ENCODE data around the gene ATP5MC3.
A peak's percentile ranks its signal among the peaks of the same experiment; 100 is the strongest.

Gene ATP5MC3

DNA sequence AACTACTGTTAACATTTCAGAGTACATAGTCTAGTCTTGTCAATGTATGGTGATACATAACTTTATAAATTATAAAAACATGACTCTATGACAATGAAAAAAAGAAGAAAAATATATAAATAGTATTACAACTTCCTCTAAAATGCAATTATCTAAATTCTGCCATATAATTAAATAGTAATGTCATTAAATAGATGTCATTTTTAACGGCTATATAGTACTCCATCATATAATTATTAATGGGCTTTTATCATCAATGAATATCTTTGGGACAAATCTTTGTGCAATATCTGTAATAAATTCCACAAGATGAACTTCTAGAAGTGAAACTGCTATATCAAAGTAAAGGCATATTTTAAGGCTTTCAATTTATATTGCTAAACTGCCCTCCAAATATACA lies 38.3 kb downstream of the ATP5MC3 start:
- H3K4me1 Mint-ChIP-seq, result peaks cover 13% of the 10 kb centered on the region
- H3K9me3 Mint-ChIP-seq, result no peaks in the 10 kb centered on the region
- H3K36me3 Mint-ChIP-seq (ENCODE audit: low read depth), result peaks cover 52% of the 10 kb centered on the region
- H3K27ac Mint-ChIP-seq, result no peak overlapping the region
- TF ChIP-seq, protein P1, sequence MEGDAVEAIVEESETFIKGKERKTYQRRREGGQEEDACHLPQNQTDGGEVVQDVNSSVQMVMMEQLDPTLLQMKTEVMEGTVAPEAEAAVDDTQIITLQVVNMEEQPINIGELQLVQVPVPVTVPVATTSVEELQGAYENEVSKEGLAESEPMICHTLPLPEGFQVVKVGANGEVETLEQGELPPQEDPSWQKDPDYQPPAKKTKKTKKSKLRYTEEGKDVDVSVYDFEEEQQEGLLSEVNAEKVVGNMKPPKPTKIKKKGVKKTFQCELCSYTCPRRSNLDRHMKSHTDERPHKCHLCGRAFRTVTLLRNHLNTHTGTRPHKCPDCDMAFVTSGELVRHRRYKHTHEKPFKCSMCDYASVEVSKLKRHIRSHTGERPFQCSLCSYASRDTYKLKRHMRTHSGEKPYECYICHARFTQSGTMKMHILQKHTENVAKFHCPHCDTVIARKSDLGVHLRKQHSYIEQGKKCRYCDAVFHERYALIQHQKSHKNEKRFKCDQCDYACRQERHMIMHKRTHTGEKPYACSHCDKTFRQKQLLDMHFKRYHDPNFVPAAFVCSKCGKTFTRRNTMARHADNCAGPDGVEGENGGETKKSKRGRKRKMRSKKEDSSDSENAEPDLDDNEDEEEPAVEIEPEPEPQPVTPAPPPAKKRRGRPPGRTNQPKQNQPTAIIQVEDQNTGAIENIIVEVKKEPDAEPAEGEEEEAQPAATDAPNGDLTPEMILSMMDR (IDR thresholded peaks at IDR 0.05; ENCODE audit: unreplicated experiment in 3 of 3), result no peak
- H3K4me3 Mint-ChIP-seq, result no peak overlapping the region
- no peaks in the 10 kb centered on the region for H3K27me3 Mint-ChIP-seq (ENCODE audit: low read depth)

DNA sequence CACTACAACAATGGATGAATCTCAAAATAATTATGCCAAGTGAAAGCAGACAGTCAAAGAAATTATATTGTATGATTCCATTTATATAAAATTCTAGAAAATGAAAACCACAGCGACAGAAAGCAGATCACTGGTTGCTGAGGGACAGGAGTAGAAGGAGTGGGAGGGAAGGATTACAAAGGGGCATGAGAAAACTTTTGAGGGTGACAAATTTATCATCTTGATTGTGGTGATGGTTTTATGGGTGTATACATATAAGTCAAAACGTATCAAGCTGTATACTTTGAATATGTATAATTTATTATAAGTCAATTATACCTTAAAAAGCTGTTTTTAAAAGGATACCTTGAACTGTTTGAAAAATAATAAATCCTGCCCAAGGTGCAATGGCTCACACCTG lies 41.2 kb downstream of the ATP5MC3 start:
- Mint-ChIP-seq H3K4me1 (no peaks in the 10 kb centered on the region), H3K36me3 (ENCODE audit: low read depth) (peaks cover 58% of the 10 kb centered on the region), H3K4me3 (no peak overlapping the region), H3K27ac (peak overlapping the region in 1 of 3 experiments; percentile 20), H3K9me3 (no peaks in the 10 kb centered on the region), H3K27me3 (ENCODE audit: low read depth) (no peaks in the 10 kb centered on the region)
- TF ChIP-seq, protein P1 (IDR thresholded peaks at IDR 0.05; ENCODE audit: unreplicated experiment in 3 of 3), result no peak

DNA sequence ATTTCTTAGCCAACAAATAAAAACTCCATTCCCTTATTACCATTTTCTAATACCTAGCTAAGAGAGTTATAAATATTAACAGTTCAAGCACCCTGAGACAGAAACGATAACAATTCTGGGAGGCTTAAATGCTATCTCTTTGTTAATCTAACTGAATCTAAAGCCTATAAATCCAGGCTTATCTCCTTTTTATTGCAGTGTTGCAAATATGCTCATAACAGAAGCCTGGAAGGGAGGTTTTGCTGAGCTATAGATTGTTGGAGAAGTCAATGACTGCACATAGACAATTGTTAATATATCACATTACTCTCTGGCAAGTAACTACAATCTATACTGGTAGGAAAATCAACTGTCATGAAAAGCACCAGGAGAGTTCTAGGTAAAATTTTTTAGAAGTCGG lies 43.7 kb downstream of the ATP5MC3 start:
- TF ChIP-seq, protein P1 (IDR thresholded peaks at IDR 0.05; ENCODE audit: unreplicated experiment in 3 of 3), result no peak
- no peak overlapping the region for H3K4me3 Mint-ChIP-seq
- H3K36me3 Mint-ChIP-seq (ENCODE audit: low read depth), result peaks cover 55% of the 10 kb centered on the region
- no peaks in the 10 kb centered on the region for H3K4me1 Mint-ChIP-seq
- H3K27ac Mint-ChIP-seq, result no peak overlapping the region
- no peaks in the 10 kb centered on the region for H3K27me3 Mint-ChIP-seq (ENCODE audit: low read depth)
- H3K9me3 Mint-ChIP-seq, result no peaks in the 10 kb centered on the region

DNA sequence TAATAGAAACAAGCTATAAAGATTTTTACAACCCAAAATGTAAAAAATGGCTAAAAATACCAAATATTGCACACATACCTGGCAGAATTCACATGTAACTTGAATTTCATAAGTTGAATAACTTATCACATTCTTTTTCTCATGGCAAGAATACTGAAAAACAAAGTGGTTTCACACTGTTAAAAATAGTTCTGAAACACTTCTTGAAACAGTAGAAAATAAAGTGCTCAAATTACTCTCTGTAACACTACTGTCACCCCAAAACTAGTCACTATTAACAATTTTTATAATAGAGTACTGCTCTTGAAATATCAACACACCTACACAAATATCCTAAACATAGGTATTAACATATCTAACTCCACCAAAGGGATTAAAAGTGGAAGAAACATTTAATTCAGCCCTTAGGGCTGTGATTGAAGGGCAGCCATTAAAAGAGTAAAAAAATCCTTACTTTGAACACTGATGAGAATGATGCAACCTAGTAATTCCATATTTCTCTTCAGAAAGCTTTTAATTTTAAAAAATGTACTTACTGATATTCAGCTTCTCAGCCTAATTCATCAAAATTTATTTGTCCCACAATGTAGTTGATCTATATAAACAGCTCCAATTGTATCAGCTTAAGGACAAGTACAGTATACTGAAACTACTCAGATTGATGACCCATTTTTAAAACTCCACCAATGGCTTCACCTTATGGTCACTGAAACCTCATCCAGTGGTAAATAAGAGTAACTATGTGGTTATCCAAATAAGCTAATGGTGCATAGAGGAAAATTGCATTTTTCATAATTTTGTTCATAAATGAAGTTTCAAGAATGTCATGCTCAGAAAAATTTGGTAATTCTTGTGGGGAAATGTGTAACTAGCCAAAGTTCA lies 44.9 kb downstream of the ATP5MC3 start:
- Mint-ChIP-seq H3K9me3 (no peaks in the 10 kb centered on the region), H3K27me3 (ENCODE audit: low read depth) (no peaks in the 10 kb centered on the region), H3K4me1 (no peaks in the 10 kb centered on the region), H3K27ac (no peak overlapping the region), H3K4me3 (no peak overlapping the region), H3K36me3 (ENCODE audit: low read depth) (peaks cover 52% of the 10 kb centered on the region)
- TF ChIP-seq, protein P1 (IDR thresholded peaks at IDR 0.05; ENCODE audit: unreplicated experiment in 3 of 3), result no peak

DNA sequence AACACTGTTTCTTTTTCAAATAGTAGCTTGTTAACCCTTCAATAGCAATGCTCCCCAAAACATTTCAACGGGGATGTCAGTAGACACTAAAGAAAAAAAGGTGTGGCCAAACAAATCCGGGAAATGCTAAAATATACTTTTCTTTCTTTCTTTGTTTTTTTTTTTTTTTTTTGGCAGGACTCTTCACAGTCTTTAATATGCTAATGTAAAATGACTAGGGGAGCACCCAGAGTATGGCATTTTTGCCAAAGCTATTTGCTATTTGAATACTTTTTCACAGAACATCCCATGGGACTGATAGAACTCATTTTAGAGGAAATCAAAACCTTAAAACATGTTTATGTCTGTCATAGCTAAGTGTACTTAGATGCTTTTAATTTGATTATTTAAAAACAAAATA lies 45.6 kb downstream of the ATP5MC3 start:
- H3K4me1 Mint-ChIP-seq, result no peaks in the 10 kb centered on the region
- no peak overlapping the region for H3K27ac Mint-ChIP-seq
- H3K36me3 Mint-ChIP-seq (ENCODE audit: low read depth), result peaks cover 57% of the 10 kb centered on the region
- H3K4me3 Mint-ChIP-seq, result no peak overlapping the region
- TF ChIP-seq, protein P1 (IDR thresholded peaks at IDR 0.05; ENCODE audit: unreplicated experiment in 3 of 3), result no peak
- no peaks in the 10 kb centered on the region for H3K27me3 Mint-ChIP-seq (ENCODE audit: low read depth)
- no peaks in the 10 kb centered on the region for H3K9me3 Mint-ChIP-seq

DNA sequence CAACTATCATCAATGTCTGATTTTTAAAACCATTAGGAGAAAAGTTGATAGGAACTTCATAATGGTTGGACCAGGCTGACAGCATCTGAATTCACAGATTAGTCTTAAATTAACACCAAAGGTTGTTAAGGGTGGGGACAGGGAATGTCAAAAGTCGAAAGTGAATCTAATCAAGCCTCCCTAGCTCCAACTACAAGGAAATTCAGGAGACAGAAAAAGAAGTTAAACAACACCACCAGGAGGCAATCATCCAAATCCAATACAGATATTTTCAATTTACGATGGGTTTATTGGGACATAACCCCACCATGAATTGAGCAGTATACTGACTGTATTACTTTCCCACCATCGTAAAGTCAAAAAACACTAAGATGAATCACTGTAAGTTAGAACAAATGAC lies 46.3 kb downstream of the ATP5MC3 start:
- no peak overlapping the region for H3K27ac Mint-ChIP-seq
- H3K27me3 Mint-ChIP-seq (ENCODE audit: low read depth), result no peaks in the 10 kb centered on the region
- no peaks in the 10 kb centered on the region for H3K9me3 Mint-ChIP-seq
- TF ChIP-seq, protein P1 (IDR thresholded peaks at IDR 0.05; ENCODE audit: unreplicated experiment in 3 of 3), result no peak
- H3K4me3 Mint-ChIP-seq, result no peak overlapping the region
- peaks cover 61% of the 10 kb centered on the region for H3K36me3 Mint-ChIP-seq (ENCODE audit: low read depth)
- no peaks in the 10 kb centered on the region for H3K4me1 Mint-ChIP-seq
